Liver (tissue), 9 donors: ENCODE results near the gene S100A4. TPM values are rescaled to one million over a fixed set of nuclear protein-coding genes. Genes with fewer than 3 reads are reported as not detected.

Source experiments
- DNase-seq: peaks from one replicate; pipeline ENCODE4 v3.0.0-alpha.2; 2017; ENCODE audit warnings: low spot score
- H3K27ac ChIP-seq, 2 donors: one replicate each; pipeline ENCODE4 v1.7.0; 2013; ENCODE audit warnings: inconsistent platforms in 2 of 2, low read length in 2 of 2, control low read depth in 1 of 2, low read depth in 1 of 2, mild to moderate bottlenecking in 1 of 2
- H3K27me3 ChIP-seq, 4 donors: one replicate each; pipeline versions ENCODE4 v1.6.1 to v1.7.0; 2013; ENCODE audit warnings: low read length in 3 of 4, inconsistent platforms in 1 of 4, mild to moderate bottlenecking in 1 of 4, moderate library complexity in 1 of 4; ENCODE audit not compliant: control insufficient read depth in 4 of 4, insufficient read depth in 4 of 4
- H3K36me3 ChIP-seq, 4 donors: one replicate each; pipeline versions ENCODE4 v1.6.1 to v1.7.0; 2013; ENCODE audit warnings: low read length in 3 of 4, mild to moderate bottlenecking in 3 of 4, low read depth in 1 of 4, moderate library complexity in 1 of 4; ENCODE audit not compliant: control insufficient read depth in 4 of 4, insufficient read depth in 3 of 4
- H3K4me1 ChIP-seq, 4 donors: one replicate each; pipeline versions ENCODE4 v1.6.1 to v1.7.0; 2013; ENCODE audit warnings: low read length in 3 of 4, mild to moderate bottlenecking in 3 of 4, moderate library complexity in 1 of 4; ENCODE audit not compliant: control insufficient read depth in 4 of 4, insufficient read depth in 4 of 4
- H3K4me3 ChIP-seq, 3 donors: one replicate each; pipeline versions ENCODE4 v1.6.1 to v1.7.0; 2013; ENCODE audit warnings: low read length in 3 of 3, control low read depth in 1 of 3, low read depth in 1 of 3, mild to moderate bottlenecking in 1 of 3
- H3K9ac ChIP-seq, 2 donors: one replicate each; pipeline ENCODE4 v1.7.0; 2013; ENCODE audit warnings: low read length in 2 of 2, mild to moderate bottlenecking in 2 of 2, moderate library complexity in 2 of 2, control low read depth in 1 of 2, low read depth in 1 of 2
- H3K9me3 ChIP-seq, 4 donors: one replicate each; pipeline versions ENCODE4 v1.6.1 to v1.7.0; 2013; ENCODE audit warnings: low read length in 3 of 4; ENCODE audit not compliant: control insufficient read depth in 4 of 4
- EGR1 ChIP-seq, 2 donors: IDR thresholded peaks; 2 replicates each; pipeline ENCODE4 v1.6.1; 2016 to 2018; ENCODE audit warnings: antibody characterized with exemption in 2 of 2, low read depth in 2 of 2
- FOXA1 ChIP-seq: IDR thresholded peaks from 2 replicates; pipeline ENCODE4 v1.6.1; 2016; ENCODE audit warnings: antibody characterized with exemption
- FOXA2 ChIP-seq: IDR thresholded peaks from 2 replicates; pipeline ENCODE4 v1.6.1; 2016; ENCODE audit warnings: antibody characterized with exemption
- HNF4A ChIP-seq, 2 donors: conservative IDR thresholded peaks; 2 replicates each; pipeline ENCODE4 v1.6.1; 2016; ENCODE audit warnings: antibody characterized with exemption in 2 of 2, mild to moderate bottlenecking in 2 of 2
- HNF4G ChIP-seq: IDR thresholded peaks from 2 replicates; pipeline ENCODE4 v1.6.1; 2016; ENCODE audit warnings: antibody characterized with exemption
- NR2F2 ChIP-seq: IDR thresholded peaks from 2 replicates; pipeline ENCODE4 v1.6.1; 2016; ENCODE audit warnings: antibody characterized with exemption
- RXRA ChIP-seq, 2 donors: IDR thresholded peaks; 2 replicates each; pipeline ENCODE4 v1.6.1; 2017 to 2018; ENCODE audit warnings: antibody characterized with exemption in 2 of 2, mild to moderate bottlenecking in 1 of 2
- TAF1 ChIP-seq: conservative IDR thresholded peaks from 2 replicates; pipeline ENCODE4 v1.6.1; 2016; ENCODE audit warnings: antibody characterized with exemption, mild to moderate bottlenecking
- YY1 ChIP-seq: IDR thresholded peaks from 2 replicates; pipeline ENCODE4 v1.6.1; 2016; ENCODE audit warnings: antibody characterized with exemption, mild to moderate bottlenecking
- WGBS: extraction: QIAGEN DNeasy Blood & Tissue Kit; methylation state at CpG from one replicate; pipeline ENCODE4 v1.1.7; 2013; 5-methylcytosine and 5-hydroxymethylcytosine counted together
- polyA plus RNA-seq, 2 donors: library from polyadenylated mRNA; stranded (reverse) in 1 of 2; unstranded in 1 of 2; fragments of 200-250 nt in 1 of 2; fragments of >200 nt in 1 of 2; fragmentation: Nextera tagmentation in 1 of 2; extraction: Ambion mirVana in 1 of 2; gene quantifications; one replicate each; pipeline versions ENCODE4 v1.2.1 to v1.2.3, GENCODE V29; 2013 to 2015
- total RNA-seq, 2 donors: library from RNA; depleted of rRNA; stranded (reverse); fragments of >200 nt; gene quantifications; one replicate each; pipeline ENCODE4 v1.2.3, GENCODE V29; 2014
- TF ChIP-seq, protein P1 (sequence below): fragments of 150-350 bp; IDR thresholded peaks from 2 replicates; pipeline ENCODE4 v1.5.1; 2017; ENCODE audit warnings: improper control_type of control experiment, low read depth, low read length; ENCODE audit not compliant: missing input control
- TF ChIP-seq, protein P2 (sequence below): IDR thresholded peaks from 2 replicates; pipeline ENCODE4 v1.6.1; 2016; ENCODE audit warnings: antibody characterized with exemption
- TF ChIP-seq, protein P3 (sequence below): IDR thresholded peaks from 2 replicates; pipeline ENCODE4 v1.6.1; 2016; ENCODE audit warnings: antibody characterized with exemption, mild to moderate bottlenecking
- donor health status: healthy.
- donor health status: healthy.
- donor health status: healthy.
- donor health status: healthy.
- donor health status: healthy.

Gene S100A4
- total and polyA plus RNA-seq, 4 donors, result 4.8 to 69.8 (median 16.7) TPM

DNA sequence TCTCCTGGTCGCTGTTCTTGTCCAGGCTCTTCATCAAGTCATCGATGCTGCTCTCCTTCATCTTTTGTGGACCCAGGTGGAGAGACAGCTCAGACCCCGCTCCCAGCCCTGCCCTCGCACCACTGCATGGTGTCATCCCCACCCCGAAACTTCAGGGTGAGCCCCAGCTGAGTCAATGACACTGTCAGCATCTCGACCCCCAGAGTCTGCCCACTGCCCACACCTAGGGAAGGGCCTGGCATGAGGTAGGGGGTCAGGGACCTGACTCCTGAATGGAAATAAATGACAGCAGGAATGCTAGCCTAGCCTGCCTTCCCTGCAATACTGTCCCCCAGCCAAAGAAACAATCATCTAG, 8.3 kb downstream of the S100A4 start:
- Histone ChIP-seq H3K36me3 (no peaks in the 10 kb centered on the region), H3K4me1 (peaks cover 0 to 4% (median 2%) of the 10 kb centered on the region in 4 donors), H3K9me3 (no peaks in the 10 kb centered on the region), H3K4me3 (no peak overlapping the region), H3K9ac (no peak overlapping the region), H3K27me3 (peaks cover 0 to 2% (median 0%) of the 10 kb centered on the region in 4 donors), H3K27ac (no peak overlapping the region)
- DNase-seq, result no peak
- TF ChIP-seq FOXA1 (no peak), HNF4A (conservative IDR thresholded peaks at IDR 0.05) (no peak), HNF4G (no peak), FOXA2 (no peak), EGR1 (IDR thresholded peaks at IDR 0.05; ENCODE audit: low read depth in 2 of 2) (no peak)
- TF ChIP-seq, protein P1, sequence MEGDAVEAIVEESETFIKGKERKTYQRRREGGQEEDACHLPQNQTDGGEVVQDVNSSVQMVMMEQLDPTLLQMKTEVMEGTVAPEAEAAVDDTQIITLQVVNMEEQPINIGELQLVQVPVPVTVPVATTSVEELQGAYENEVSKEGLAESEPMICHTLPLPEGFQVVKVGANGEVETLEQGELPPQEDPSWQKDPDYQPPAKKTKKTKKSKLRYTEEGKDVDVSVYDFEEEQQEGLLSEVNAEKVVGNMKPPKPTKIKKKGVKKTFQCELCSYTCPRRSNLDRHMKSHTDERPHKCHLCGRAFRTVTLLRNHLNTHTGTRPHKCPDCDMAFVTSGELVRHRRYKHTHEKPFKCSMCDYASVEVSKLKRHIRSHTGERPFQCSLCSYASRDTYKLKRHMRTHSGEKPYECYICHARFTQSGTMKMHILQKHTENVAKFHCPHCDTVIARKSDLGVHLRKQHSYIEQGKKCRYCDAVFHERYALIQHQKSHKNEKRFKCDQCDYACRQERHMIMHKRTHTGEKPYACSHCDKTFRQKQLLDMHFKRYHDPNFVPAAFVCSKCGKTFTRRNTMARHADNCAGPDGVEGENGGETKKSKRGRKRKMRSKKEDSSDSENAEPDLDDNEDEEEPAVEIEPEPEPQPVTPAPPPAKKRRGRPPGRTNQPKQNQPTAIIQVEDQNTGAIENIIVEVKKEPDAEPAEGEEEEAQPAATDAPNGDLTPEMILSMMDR, result no peak
- WGBS, result 96% methylated on average over 6 of the region's 6 CpGs

DNA sequence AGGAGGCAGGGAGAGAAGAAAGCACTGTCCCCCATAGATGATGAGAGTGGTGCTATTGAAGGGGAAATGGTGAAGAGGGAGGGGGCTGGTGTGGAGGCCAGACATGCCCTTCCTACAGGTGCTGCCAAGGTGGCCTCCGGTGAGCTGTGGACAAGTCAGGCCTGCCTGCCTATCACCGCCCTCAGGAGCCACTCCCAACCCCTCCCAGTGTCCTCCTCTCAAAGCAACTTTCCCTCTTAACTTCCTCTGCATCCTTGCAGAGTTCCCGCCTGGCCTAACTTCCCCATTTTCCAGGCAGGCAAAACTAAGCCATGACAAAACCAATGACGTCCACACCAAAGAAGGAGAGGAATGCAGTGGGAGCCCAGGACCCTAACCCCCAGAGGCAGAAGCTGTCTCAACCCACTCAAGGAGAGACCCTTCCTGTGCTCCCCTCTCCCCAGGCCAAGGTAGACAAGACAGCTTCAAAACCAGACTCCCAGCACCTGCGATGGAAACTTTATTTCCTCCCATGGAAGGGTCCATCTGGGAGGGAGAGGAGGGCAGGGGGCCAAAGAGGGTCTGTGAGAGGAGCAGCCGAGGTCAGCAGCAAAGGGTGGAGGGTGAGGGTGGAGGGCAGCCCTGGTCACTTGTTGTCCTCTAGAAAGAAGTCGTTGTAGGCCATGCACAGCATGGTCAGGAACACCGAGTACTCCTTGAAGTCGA, 8.8 kb downstream of the S100A4 start:
- 85% methylated on average over 9 of the region's 9 CpGs for WGBS
- Histone ChIP-seq H3K27me3 (peaks cover 0 to 2% (median under 1%) of the 10 kb centered on the region in 4 donors), H3K9ac (no peak overlapping the region), H3K9me3 (no peaks in the 10 kb centered on the region), H3K4me1 (peaks cover 0 to 4% (median 2%) of the 10 kb centered on the region in 4 donors), H3K4me3 (no peak overlapping the region), H3K27ac (peak overlapping the region; percentile 13 to 70), H3K36me3 (no peaks in the 10 kb centered on the region)
- no peak for DNase-seq
- TF ChIP-seq, protein P2, sequence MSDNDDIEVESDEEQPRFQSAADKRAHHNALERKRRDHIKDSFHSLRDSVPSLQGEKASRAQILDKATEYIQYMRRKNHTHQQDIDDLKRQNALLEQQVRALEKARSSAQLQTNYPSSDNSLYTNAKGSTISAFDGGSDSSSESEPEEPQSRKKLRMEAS, result no peak
- no peak for TF ChIP-seq FOXA2
- no peak for TF ChIP-seq HNF4A (conservative IDR thresholded peaks at IDR 0.05)
- no peak for TF ChIP-seq YY1
- no peak for TF ChIP-seq RXRA (IDR thresholded peaks at IDR 0.05)
- TF ChIP-seq TAF1, result no peak

DNA sequence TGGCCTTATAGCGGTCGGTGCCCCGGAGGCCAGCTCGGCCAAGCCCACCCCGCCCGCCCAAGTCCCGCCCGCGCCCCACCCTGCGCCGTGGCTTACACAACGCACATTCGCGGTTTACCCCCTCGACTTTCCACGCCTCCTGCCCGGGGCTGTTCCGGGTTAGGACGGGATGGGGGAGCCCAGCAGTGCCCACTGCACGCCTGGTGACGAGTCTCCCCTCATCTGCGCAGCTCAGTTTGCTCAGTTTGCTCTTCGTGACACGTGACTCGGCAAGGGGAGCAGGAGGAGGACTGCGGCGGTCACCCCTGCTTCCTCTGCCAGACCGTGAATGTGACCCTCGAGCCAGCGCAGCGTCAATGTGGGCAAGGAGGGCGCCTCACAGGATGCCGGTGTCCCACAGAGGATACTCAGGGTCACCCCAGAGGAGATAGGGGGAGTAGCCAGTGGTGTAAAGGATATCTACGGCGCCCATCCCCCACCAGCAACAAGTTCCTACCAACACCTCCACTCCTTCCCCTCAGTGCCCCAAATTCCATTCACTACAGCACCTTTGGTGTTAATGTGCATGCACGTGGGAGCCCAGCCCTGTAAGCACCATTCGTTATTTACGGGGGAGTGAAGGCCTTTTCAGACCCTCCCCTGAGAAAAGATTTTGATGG, 9.5 kb downstream of the S100A4 start:
- TF ChIP-seq, protein P2, result no peak
- TF ChIP-seq, protein P3, sequence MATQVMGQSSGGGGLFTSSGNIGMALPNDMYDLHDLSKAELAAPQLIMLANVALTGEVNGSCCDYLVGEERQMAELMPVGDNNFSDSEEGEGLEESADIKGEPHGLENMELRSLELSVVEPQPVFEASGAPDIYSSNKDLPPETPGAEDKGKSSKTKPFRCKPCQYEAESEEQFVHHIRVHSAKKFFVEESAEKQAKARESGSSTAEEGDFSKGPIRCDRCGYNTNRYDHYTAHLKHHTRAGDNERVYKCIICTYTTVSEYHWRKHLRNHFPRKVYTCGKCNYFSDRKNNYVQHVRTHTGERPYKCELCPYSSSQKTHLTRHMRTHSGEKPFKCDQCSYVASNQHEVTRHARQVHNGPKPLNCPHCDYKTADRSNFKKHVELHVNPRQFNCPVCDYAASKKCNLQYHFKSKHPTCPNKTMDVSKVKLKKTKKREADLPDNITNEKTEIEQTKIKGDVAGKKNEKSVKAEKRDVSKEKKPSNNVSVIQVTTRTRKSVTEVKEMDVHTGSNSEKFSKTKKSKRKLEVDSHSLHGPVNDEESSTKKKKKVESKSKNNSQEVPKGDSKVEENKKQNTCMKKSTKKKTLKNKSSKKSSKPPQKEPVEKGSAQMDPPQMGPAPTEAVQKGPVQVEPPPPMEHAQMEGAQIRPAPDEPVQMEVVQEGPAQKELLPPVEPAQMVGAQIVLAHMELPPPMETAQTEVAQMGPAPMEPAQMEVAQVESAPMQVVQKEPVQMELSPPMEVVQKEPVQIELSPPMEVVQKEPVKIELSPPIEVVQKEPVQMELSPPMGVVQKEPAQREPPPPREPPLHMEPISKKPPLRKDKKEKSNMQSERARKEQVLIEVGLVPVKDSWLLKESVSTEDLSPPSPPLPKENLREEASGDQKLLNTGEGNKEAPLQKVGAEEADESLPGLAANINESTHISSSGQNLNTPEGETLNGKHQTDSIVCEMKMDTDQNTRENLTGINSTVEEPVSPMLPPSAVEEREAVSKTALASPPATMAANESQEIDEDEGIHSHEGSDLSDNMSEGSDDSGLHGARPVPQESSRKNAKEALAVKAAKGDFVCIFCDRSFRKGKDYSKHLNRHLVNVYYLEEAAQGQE, result no peak
- TF ChIP-seq NR2F2, result peak; percentile 52
- Histone ChIP-seq H3K27ac (peak overlapping the region; percentile 74 to 87), H3K9me3 (no peaks in the 10 kb centered on the region), H3K27me3 (peaks cover 0 to 6% (median 4%) of the 10 kb centered on the region in 4 donors), H3K4me1 (peaks cover 0 to 4% (median 2%) of the 10 kb centered on the region in 4 donors), H3K9ac (peak overlapping the region in 1 of 2 donors; percentile 0), H3K4me3 (peak overlapping the region in 1 of 3 donors; percentile 32), H3K36me3 (no peaks in the 10 kb centered on the region)
- WGBS, result 3% methylated on average over 38 of the region's 38 CpGs
- peak; percentile 56 for DNase-seq
